ENCODE measurements around the gene DLG1.

DNA sequence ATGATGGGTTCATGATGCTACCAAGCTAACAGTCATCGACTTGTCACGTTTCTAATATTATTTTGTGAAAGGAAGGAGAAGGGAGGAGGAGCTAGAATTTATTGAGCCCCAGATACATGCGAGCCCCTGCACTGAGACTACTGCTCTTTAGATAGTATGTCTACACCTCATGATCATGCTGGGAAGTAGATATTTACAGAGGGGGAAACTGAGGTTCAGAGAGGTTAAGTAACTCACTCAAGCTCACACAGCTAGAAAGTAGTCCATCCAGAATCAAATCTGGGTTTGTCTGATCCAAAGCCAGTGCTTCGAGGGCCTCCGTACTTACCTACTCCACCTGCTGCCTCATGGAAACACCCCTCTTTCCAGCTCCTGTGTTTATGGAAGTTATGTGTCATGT is 38.8 kb upstream of the DLG1 start:
- TF ChIP-seq YY1 (IDR thresholded peaks at IDR 0.05; ENCODE audit: insufficient read depth, insufficient read length) (no peak), ZNF274 (IDR thresholded peaks at IDR 0.05; ENCODE audit: low read depth, low read length) (no peak)
